SH-SY5Y (cell line): ENCODE data around the gene ARMC7.

Experiments used
- GATA2 ChIP-seq: IDR thresholded peaks from 2 replicates; pipeline ENCODE4 v1.6.1; 2011; ENCODE audit warnings: mild to moderate bottlenecking, low read depth, low read length
- GATA3 ChIP-seq: IDR thresholded peaks from 2 replicates; pipeline ENCODE4 v1.6.1; 2011; ENCODE audit warnings: low read depth, mild to moderate bottlenecking, low read length, moderate library complexity

- no peak for TF ChIP-seq GATA3
- TF ChIP-seq GATA2, result no peak
These were observed 25.6 kb upstream of the ARMC7 start for GRCh38 chr17:75084039-75084660.
